ENCODE results near the gene TMEM54. TPM values are rescaled to one million over a fixed set of nuclear protein-coding genes. Genes with fewer than 3 reads are reported as not detected.

Gene TMEM54
- total RNA-seq, 2 donors from 2014 or later: 8.6 to 12.3 TPM

DNA sequence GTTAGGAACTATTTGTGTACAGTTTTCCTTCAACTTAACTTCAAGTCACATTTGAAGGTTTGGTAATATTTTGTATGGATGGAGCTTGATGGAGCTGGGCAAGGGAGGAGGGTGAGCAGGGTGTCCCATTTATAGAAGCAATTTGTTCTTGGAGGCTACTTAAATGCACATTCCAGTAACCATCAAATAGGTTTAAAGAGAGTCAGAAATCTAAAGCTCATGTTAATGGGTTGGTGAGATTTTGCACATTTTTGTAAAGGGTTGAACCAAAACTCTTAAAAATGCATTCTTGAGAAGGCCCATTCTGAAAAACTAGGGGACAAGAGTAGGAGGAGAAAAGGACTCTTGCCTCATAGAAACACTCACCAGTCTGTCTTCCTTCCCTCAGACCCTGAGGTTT, 40.6 kb downstream of the TMEM54 start:
- TF ChIP-seq, protein P1, sequence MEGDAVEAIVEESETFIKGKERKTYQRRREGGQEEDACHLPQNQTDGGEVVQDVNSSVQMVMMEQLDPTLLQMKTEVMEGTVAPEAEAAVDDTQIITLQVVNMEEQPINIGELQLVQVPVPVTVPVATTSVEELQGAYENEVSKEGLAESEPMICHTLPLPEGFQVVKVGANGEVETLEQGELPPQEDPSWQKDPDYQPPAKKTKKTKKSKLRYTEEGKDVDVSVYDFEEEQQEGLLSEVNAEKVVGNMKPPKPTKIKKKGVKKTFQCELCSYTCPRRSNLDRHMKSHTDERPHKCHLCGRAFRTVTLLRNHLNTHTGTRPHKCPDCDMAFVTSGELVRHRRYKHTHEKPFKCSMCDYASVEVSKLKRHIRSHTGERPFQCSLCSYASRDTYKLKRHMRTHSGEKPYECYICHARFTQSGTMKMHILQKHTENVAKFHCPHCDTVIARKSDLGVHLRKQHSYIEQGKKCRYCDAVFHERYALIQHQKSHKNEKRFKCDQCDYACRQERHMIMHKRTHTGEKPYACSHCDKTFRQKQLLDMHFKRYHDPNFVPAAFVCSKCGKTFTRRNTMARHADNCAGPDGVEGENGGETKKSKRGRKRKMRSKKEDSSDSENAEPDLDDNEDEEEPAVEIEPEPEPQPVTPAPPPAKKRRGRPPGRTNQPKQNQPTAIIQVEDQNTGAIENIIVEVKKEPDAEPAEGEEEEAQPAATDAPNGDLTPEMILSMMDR (conservative IDR thresholded peaks at IDR 0.05): no peak
- H3K27ac ChIP-seq (ENCODE audit: low read depth, low read length): no peak overlapping the region
- no peaks in the 10 kb centered on the region for H3K9me3 Mint-ChIP-seq
- H3K27me3 ChIP-seq (ENCODE audit: control insufficient read depth, insufficient read depth, low read length, poor library complexity, severe bottlenecking): no peaks in the 10 kb centered on the region
- no peaks in the 10 kb centered on the region for H3K27me3 Mint-ChIP-seq (ENCODE audit: insufficient read depth)
- H3K36me3 Mint-ChIP-seq (ENCODE audit: low read depth): peaks cover 35% of the 10 kb centered on the region
- H3K4me3 Mint-ChIP-seq: no peak overlapping the region
- no peaks in the 10 kb centered on the region for H3K4me1 ChIP-seq (ENCODE audit: control insufficient read depth, insufficient read depth, low read length)
- H3K4me1 Mint-ChIP-seq: no peaks in the 10 kb centered on the region
- DNase-seq: no peak
- H3K9ac ChIP-seq (ENCODE audit: extremely low read depth, low read length, poor library complexity, severe bottlenecking): no peak overlapping the region
- no peak overlapping the region for H3K27ac Mint-ChIP-seq
- no peak overlapping the region for H3K4me3 ChIP-seq (ENCODE audit: low read length)
- H3K9me3 ChIP-seq (ENCODE audit: control insufficient read depth, low read length): no peaks in the 10 kb centered on the region
- H3K36me3 ChIP-seq (ENCODE audit: control insufficient read depth, insufficient read depth, low read length): peaks cover 45% of the 10 kb centered on the region

DNA sequence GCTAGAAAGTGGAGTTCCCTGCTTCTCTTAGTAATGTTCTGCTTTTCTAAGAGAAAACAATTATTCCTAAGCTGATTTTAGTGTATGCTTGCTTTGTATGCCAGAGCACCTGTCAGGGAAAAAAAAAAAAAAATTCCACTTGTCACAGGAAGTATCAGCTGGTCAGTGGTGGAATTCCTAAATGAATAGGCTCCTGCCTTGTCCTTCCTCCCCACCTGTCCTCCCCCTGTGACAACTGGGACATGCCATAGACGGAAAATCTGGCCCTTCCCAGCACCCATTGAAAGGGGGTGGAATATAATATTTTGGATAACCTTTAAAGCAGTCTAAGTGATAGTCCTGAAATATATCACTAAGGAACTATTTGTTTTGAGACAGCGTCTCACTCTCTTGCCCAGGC, 41.3 kb downstream of the TMEM54 start:
- Mint-ChIP-seq H3K4me1 (no peaks in the 10 kb centered on the region), H3K36me3 (ENCODE audit: low read depth) (peaks cover 36% of the 10 kb centered on the region), H3K27ac (no peak overlapping the region), H3K9me3 (no peaks in the 10 kb centered on the region), H3K27me3 (ENCODE audit: insufficient read depth) (no peaks in the 10 kb centered on the region), H3K4me3 (no peak overlapping the region)
- TF ChIP-seq, protein P1 (conservative IDR thresholded peaks at IDR 0.05): no peak
- 99 to 100% methylated on average over 2 of the region's 2 CpGs for WGBS, 2 experiments (ENCODE audit: insufficient coverage in 1 of 2, insufficient read length in 1 of 2)
- H3K4me1 ChIP-seq (ENCODE audit: control insufficient read depth, insufficient read depth, low read length): no peaks in the 10 kb centered on the region
- no peak overlapping the region for H3K27ac ChIP-seq (ENCODE audit: low read depth, low read length)
- H3K36me3 ChIP-seq (ENCODE audit: control insufficient read depth, insufficient read depth, low read length): peaks cover 52% of the 10 kb centered on the region
- no peak overlapping the region for H3K9ac ChIP-seq (ENCODE audit: extremely low read depth, low read length, poor library complexity, severe bottlenecking)
- H3K9me3 ChIP-seq (ENCODE audit: control insufficient read depth, low read length): no peaks in the 10 kb centered on the region
- DNase-seq: no peak
- no peak overlapping the region for H3K4me3 ChIP-seq (ENCODE audit: low read length)
- no peaks in the 10 kb centered on the region for H3K27me3 ChIP-seq (ENCODE audit: control insufficient read depth, insufficient read depth, low read length, poor library complexity, severe bottlenecking)

DNA sequence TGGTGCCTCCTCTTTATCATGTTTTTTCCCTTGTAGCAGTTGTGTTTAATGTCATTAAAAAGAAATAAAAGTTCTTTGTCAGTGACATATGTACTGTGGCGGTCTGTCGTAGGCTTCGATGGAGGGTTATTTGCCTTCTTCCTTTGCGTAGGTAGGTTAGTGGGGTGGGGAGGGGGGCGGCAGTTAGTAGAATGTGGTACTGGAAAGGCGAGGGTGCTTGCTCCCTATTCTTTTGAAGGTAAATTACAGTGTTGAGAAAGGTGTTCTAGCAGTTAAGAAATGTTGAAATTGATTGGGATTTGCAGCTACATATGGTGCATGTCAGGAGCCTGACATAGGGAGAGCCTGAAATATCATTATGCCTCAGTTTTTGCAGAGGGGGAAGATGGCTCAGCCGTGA, 42.4 kb downstream of the TMEM54 start:
- H3K4me1 Mint-ChIP-seq: peaks cover 3% of the 10 kb centered on the region
- WGBS, 2 experiments (ENCODE audit: insufficient coverage in 1 of 2, insufficient read length in 1 of 2): 95 to 97% methylated on average over 4 to 6 of the region's 7 CpGs
- no peak overlapping the region for H3K4me3 ChIP-seq (ENCODE audit: low read length)

More for the DNA sequence above, 42.4 kb downstream of the TMEM54 start:
- no peak overlapping the region for H3K27ac ChIP-seq (ENCODE audit: low read depth, low read length)
- no peaks in the 10 kb centered on the region for H3K4me1 ChIP-seq (ENCODE audit: control insufficient read depth, insufficient read depth, low read length)
- no peaks in the 10 kb centered on the region for H3K9me3 Mint-ChIP-seq
- no peak overlapping the region for H3K4me3 Mint-ChIP-seq
- no peaks in the 10 kb centered on the region for H3K27me3 ChIP-seq (ENCODE audit: control insufficient read depth, insufficient read depth, low read length, poor library complexity, severe bottlenecking)
- no peaks in the 10 kb centered on the region for H3K27me3 Mint-ChIP-seq (ENCODE audit: insufficient read depth)
- H3K36me3 Mint-ChIP-seq (ENCODE audit: low read depth): peaks cover 41% of the 10 kb centered on the region
- H3K27ac Mint-ChIP-seq: no peak overlapping the region
- TF ChIP-seq, protein P1 (conservative IDR thresholded peaks at IDR 0.05): no peak
- H3K9ac ChIP-seq (ENCODE audit: extremely low read depth, low read length, poor library complexity, severe bottlenecking): no peak overlapping the region
- no peaks in the 10 kb centered on the region for H3K9me3 ChIP-seq (ENCODE audit: control insufficient read depth, low read length)
- peaks cover 63% of the 10 kb centered on the region for H3K36me3 ChIP-seq (ENCODE audit: control insufficient read depth, insufficient read depth, low read length)
- no peak for DNase-seq
